Dedifferentiated amniotic fluid mesenchymal stem cell (primary cell): Measurements from ENCODE around the gene TAF9B.
"Not testable (repeated sequence)": the region's sequence is repeated elsewhere in the genome, so short reads cannot be mapped to it uniquely, and the experiment has no call there.

Source experiments
- DNase-seq: peaks from one replicate; pipeline ENCODE4 v3.0.0-alpha.2; 2016; ENCODE audit errors: extremely low spot score

TAF9B gene, protein sequence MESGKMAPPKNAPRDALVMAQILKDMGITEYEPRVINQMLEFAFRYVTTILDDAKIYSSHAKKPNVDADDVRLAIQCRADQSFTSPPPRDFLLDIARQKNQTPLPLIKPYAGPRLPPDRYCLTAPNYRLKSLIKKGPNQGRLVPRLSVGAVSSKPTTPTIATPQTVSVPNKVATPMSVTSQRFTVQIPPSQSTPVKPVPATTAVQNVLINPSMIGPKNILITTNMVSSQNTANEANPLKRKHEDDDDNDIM

DNA sequence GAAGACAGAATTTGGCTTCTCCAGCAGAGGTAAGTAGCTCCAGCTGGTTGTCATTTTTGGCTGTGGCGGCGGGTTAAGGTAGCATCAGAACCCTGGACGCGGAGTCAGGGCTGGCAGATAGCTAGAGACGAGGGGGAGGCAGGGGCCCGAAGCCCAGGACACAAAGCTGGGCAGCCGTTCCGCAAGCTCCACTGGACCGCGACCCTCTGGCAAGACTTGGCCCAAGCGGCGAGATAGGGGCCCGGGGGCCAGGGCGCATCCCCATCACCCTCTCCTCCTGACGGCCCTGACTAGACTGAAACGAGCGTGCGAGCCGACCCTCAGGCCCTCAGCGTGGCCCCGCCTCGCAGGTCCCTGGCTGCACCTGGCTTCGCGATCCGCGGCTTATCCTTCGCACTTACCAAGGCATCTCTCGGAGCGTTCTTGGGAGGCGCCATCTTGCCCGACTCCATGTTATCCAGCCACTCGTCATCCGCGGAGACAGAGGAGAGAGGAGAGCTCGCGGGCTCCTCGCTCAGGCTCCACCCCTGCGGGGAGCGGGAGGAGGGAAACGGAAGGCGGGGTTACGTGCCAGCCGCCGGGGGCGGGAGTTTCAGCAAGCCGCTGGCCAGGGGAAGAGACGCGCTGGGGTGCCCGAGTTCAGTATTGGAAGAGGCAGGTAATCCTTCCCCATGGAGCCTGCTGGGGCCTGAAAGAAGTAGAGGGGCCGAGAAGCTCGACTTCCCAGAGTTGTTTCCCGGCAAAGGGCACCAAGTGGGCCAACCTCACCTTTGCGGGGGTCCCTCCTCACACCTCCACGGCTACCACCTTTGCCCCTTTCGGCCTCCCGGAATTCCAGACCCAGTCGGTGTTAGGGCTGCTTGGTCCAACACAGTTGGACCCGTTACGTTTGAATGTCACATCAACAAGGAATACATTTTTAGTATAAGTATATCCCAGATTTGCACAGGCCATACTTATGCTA is at the start of gene TAF9B:
TSS of gene TAF9B (minus strand) at position 491 of the 964 bp plus-strand sequence. CDS start at position 452, 39 bp downstream.
- peak; percentile 72 for DNase-seq

DNA sequence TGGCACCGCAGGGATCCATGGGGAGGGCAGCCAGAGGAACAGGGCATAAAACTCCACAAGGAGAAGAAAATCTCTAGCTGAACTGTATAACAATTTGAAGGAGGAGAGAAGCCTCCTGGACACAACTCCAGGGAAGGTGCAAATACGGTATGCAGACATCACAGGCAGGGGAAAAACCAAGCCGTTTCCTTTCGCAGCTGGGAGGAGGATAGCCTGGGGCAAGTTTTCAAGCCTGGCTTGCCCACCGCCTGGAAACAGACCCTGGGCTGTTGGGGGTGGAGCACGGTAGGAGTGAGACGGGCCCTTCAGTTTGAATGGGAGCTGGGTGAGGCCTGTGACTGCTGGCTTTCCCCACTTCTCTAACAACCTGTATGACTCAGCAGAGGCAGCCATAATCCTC is 43.4 kb upstream of the TAF9B start:
- DNase-seq = no peak

DNA sequence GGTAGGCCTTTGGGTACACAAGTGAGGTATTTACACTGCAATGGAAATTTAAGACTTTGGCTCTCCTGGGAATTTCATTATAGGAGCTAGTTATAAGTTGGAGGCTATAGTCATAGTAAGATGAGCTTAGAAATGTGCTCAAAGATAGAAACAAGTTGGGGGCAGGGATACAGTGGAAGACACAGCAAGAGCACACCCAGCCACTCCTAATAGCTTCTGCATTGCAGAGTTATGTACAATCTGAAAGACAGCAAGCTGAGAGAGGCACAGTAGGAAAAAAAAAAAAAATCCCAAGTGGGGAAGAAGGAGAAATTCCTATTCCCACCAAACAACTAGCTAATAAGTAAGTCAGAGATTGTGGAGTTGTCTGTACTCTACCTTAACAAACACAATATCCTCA is 41.9 kb upstream of the TAF9B start:
- no peak for DNase-seq

DNA sequence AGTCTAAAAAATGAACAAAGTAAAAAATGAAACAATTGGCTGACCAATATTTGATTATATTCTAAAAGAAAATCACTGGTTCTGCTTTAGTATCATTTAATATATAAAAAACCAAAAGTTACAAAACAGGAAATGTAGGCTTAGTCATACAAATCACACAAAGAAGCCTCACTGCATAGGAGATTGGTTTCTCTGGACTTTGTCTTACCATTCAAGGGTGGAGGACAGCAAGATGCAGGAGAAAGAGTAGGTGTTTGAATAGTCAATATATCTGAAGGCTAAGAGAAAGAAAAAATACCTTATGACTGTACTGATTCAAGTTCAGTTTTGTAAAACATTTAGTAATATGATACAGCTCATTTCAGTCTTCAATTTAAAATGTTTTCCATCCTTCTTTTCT is 28.6 kb upstream of the TAF9B start:
- DNase-seq = no peak

DNA sequence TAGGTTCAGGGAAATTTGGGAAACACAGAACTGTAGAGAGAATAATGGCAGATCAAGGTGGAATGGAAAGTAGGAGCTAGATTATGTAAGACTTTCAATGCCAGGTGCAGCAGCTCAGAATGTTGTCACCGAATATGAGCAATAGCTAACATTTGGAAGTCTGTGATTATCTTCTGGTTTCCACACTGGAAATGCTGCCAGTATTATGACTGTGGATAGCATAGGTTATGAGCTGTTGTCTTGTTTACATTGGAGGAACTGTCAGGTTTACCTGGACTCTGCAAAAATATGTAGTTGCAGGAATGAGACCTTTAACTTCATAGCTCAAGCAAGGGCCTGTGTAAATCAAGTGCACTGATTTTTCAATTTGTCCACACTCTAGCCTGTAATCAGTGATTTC is 26.0 kb upstream of the TAF9B start:
- DNase-seq = no peak

DNA sequence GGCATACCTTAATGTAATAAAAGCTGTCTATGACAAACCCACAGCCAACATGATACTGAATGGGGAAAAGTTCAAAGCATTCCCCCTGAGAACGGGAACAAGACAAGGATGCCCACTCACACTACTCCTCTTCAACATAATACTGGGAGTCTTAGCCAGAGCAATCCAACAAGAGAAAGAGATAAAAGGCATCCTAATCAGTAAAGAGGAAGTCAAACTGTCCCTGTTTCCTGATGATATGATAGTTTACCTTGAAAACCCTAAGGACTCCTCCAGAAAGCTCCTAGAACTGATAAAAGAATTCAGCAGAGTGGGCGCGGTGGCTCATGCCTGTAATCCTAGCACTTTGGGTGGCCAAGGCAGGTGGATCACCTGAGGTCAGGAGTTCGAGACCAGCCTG is 23.7 kb upstream of the TAF9B start:
- not testable (repeated sequence) for DNase-seq

DNA sequence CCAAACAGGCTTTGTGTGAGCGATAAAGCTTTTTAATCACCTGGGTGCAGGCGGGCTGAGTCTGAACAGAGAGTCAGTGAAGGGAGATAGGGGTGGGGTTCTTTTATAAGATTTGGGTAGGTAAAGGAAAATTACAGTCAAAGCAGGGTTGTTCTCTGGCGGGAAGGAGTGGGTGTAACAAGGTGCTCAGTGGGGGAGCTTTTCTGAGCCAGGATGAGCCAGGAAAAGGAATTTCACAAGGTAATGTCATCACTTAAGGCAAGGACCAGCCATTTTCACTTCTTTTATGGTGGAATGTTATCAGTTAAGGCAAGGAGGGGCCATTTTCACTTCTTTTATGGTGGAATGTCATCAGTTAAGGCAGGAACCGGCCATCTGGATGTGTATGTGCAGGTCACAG is 21.3 kb upstream of the TAF9B start:
- DNase-seq = not testable (repeated sequence)

DNA sequence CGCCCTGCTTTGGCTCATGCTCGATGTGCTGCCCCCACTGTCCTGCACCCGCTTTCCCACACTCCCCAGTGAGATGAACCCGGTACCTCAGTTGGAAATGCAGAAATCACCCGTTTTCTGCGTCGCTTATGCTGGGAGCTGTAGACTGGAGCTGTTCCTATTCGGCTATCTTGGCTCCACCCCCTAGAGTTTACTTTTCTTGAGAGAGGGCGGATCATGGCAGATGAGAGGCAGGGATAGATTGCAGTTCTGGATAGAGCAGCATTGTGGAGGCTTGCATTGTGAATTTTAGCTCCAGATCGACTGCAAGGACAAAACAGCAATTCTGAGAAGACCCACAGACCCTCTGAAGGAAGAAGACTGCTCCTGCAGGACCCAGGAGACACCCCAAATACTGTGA is 18.4 kb upstream of the TAF9B start:
- not testable (repeated sequence) for DNase-seq

DNA sequence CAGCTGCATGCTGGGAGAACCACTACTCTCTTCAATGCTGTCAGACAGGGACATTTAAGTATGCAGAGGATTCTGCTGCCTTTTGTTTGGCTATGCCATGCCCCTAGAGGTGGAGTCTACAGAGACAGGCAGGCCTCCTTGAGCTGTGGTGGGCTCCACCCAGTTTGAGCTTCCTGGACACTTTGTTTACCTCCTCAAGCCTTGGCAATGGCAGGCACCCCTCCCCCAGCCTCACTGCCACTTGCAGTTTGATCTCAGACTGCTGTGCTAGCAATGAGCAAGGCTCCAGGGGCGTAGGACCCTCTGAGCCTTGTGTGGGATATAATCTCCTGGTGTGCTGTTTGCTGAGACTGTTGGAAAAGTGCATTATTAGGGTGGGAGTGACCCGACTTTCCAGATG is 17.9 kb upstream of the TAF9B start:
- not testable (repeated sequence) for DNase-seq

DNA sequence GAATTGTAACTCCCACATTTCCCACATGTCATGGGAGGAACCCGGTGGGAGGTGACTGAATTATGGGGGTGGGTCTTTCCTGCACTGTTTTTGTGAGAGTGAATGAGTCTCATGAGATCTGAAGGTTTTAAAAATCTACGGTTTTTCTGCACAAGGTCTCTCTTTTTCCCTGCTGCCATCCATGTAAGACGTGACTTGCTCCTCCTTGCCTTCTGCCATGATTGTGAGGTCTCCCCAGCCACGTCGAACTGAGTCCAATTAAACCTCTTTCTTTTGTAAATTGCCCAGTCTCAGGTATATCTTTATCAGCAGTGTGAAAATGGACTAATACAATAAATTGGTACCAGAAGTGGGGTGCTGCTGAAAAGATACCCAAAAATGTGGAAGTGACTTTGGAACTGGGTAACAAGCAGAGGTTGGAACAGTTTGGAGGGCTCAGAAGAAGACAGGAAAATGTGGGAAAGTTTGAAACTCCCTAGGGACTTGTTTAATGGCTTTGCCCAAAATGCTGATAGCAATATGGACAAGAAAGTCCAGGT is 7.6 kb upstream of the TAF9B start:
- DNase-seq = not testable (repeated sequence)

DNA sequence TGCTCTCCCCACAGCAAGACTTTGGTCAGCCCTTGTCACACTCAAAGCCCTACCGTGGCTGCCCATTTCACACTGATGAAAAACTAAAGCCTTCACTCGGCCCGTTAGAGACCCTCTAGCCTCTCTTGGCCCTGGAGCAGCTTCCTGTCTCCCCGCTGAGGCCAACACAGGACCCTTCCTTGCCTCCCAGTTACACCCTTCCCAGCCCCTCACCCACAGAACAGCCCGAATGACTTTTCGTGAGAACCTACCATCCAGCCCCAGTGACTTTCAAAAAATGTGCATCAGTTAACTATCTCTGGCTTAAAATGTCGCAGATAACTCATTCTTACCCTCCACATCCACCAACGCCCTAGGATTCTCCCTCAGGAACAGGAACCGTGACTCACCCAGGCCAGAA is 756 bp upstream of the TAF9B start:
- DNase-seq = no peak

DNA sequence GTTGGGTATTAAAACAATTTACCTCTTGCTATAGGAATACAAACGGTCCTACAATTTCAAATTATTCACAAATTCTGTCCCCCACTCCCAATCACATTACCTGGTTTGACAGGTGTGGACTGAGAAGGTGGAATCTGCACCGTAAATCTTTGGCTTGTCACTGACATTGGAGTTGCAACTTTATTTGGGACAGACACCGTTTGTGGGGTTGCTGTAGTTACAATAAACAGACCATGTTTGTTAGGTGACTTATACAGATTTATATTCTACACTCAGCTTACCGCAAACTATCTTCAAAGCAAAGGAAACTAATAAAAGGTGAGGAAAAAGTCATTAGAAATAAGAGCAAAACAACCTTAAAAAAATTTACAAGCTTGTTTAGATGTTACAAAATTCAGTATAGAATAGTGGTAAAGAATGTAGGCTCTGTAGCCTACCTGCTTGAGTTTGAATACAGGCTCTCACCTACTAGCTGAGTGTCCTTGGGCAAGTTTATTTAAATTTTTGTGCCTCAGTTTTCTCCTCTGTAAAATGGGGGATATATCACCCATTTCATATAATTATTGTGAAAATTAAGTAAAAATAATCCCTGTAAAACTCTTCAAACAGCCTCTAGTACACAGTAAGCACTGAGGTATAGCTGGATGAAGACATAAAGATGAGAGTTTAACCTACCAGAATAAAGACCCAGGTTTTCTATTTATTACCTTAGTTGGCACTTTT is 6.1 kb downstream of the TAF9B start:
- no peak for DNase-seq

DNA sequence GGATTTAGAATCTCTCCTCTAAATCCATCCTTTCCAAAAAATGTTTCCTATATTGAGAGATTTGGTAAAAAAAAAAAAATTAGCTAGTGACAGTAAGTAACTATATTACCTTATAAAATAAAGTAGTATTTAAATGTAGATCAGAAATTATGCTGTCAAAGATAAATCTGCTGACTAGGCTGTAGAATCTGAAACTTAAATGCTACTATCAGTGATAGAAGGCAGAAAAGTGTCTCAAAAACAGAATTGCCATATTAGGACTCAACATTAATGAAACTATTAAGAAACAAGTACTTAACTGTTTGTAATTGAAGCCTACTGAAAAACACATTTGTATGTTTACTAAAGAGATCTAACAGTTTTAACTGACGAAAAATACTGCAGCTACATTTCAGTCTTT is 8.3 kb downstream of the TAF9B start:
- no peak for DNase-seq

DNA sequence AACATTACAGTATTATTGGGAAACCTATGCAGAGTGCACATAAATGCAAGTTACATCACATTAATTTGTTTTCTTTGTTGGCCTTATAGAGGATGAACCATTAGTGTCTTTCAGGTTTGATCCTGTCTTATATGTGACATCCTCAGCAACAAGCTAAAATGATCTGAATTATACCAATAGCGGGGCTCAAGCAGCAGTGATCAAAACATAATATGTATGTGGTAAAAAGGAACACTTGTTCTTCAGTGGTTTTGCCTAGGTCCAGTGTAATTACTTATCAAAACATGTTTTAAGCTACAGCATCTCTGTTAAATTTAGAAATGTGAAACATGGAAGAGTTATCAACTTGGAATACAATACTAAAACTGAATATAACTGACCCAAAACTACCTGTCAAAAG is 9.1 kb downstream of the TAF9B start:
- no peak for DNase-seq

DNA sequence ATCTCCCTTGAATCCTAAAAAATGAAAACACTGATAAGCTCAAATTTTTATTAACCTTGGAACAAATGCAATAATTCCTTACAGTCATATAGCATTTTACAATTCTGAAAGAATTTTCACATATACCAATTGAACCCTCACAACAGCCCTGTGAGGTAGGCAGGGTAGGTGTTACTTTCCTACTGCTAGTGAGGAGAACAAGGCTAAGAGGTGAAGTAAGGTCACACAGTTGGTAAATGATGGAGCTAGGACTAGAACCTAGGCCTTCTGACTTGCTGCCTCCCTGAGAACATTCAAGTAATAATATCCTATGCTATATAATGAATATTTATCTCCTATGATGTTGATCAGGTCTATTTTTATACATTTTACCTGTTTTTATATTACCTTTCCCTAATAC is 9.7 kb downstream of the TAF9B start:
- DNase-seq = no peak

DNA sequence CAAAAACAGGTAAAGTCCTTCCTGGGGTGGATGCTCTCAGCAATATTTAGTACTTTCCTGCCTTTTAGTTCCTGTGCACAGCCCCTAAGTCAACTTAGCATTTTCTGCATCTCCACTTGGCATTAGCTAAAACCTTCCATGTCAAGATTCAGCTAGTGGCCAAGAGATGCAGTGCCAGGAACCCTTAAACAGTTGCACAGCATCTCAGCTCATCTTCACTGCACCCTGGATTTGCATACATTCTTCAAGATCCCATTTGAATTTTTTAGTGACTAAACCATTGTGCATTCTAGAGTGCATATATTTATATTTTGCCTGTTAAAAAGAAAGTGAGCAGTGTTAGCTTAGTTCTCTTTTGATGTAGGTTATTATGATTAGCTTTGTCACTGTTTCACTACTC is 13.7 kb downstream of the TAF9B start:
- DNase-seq = not testable (repeated sequence)

DNA sequence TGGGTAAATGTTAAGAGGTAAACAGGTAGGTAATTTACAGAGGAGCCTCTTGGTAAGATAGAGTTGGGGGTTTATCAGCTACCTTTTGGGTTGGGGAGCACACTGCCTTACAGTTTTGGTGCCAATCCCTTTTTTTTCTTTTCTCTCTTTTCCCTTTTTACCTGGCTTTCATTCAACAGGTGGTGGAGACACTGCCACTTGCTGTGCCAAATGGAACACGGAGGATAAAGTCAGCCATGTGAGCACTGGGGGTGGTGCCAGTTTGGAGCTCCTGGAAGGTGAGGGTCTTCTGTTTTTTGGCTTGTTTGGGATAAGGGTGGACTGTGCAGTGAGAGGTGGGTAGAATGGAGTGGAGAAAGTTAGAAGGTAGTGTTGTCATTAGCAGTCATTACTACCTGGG is 14.3 kb downstream of the TAF9B start:
- DNase-seq = no peak

DNA sequence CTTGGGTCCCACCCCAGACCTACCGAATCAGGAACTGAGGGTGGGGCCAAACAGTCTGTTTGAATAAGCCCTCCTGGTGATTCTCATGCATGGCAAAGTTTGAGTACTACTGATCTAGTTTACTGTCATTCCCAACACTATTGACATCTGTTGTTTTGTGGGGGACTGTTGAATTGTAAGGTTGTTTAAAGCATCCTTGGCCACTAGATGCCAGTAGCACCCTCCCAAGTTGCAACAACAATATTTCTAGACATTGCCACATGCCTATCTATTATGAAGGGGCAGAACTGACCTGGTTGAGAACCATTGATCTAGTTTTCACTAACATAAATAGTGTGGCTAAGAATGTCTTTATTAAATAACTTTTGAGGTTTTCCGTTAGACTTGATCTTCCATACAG is 15.1 kb downstream of the TAF9B start:
- DNase-seq = no peak

DNA sequence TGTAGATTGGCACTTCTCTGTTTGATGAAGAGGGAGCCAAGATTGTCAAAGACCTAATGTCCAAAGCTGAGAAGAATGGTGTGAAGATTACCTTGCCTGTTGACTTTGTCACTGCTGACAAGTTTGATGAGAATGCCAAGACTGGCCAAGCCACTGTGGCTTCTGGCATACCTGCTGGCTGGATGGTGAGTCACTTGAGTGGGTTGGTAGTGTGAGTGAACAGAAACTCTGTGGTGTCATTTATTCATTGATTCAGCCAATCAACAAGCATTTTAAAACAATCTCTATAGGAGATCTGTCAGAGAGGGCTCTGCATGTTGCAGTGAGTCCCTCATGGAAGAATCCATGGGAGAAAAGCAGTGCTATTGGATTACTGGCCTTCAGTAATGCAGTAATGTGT is 16.3 kb downstream of the TAF9B start:
- no peak for DNase-seq

DNA sequence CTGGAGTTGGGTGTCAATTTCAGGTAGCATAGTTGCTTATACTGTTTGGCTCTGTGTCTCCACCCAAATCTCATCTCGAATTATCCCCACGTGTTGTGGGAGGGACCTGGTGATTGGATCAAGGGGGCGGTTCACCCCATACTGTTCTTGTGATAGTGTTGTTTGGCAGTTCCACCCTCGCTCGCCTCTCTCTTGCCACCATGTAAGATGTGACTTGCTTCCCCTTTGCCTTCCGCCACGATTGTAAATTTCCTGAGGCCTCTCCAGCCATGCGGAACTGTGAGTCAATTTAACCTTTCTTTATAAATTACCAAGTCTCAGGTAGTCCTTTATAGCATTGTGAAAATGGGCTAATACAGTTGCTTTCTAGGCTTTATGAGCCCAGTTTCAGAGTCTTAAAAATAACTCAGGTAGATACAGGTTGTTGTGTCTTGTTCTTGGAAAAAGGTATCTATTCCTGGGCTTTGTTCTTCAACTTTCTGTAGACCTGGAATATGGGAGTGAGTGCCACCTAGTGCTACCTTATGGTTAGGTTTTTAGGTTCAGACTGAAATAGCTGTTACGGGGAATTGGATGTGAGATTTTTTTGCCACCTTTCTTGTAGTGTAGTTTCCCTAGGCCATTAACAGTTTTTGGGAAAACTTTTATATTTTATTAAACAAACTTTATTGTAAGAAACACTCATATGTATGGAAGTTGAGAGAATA is 19.8 kb downstream of the TAF9B start:
- no peak for DNase-seq

DNA sequence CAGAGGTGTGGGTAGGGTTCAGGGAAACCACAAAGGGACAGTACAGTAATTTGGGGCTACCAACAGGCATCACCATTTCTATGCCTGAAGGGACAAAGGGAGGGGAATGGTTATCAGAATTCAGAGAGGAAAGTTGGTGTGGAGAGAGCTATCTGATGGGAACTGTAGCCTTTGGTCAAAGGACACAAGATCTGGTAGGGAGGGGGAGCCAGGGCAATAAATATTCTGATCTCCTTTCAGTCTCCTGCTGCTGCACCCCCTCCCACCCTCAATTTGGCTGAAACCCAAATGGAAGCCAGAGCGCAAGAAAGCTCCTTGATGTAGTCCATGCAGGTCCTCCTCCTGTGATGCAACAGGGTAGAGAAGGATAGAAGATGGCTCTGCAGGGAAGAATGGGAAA is 20.8 kb downstream of the TAF9B start:
- no peak for DNase-seq

DNA sequence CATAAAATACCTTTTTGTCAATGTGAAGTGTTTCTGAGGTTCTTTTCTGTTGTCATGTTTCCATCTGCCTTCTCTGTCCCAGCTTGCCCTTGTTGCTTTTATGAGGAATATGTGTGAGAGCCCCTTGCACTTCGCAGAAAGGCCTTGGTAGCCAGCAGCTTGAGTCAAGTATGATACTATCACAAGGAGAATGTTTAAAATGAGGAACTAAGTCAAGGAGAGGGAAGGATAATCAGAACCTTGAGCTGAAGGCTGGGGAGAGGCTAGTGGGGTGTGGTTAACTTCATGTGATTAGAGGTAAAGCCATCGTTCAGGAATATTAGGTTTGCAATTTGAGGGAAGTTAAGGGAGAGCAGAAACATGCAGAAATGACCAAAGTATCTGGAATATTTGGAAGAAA is 22.7 kb downstream of the TAF9B start:
- DNase-seq = no peak
